ENCODE results near the gene DHX58.

The DHX58 gene

DNA sequence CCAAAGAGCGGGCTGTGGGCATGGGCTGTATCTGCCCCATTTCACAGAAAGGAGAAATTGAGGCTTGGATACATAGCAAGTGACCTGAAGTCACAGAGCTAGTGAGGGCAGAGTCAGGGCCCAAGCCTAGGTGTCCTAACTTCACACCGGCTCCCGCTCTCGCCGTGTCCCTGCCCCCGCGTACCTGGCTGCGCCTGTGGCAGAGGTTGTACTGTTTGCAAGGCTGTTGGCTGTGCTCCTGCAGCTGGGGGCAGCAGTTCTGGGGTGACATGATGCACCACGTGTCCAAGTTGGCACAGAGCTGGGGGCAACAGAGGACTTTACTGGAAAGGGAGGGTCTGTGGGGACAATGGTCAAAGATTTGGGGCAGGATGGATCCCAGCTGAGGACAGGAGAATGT is 3.4 kb downstream of the DHX58 start:
- DNase-seq: no peak

DNA sequence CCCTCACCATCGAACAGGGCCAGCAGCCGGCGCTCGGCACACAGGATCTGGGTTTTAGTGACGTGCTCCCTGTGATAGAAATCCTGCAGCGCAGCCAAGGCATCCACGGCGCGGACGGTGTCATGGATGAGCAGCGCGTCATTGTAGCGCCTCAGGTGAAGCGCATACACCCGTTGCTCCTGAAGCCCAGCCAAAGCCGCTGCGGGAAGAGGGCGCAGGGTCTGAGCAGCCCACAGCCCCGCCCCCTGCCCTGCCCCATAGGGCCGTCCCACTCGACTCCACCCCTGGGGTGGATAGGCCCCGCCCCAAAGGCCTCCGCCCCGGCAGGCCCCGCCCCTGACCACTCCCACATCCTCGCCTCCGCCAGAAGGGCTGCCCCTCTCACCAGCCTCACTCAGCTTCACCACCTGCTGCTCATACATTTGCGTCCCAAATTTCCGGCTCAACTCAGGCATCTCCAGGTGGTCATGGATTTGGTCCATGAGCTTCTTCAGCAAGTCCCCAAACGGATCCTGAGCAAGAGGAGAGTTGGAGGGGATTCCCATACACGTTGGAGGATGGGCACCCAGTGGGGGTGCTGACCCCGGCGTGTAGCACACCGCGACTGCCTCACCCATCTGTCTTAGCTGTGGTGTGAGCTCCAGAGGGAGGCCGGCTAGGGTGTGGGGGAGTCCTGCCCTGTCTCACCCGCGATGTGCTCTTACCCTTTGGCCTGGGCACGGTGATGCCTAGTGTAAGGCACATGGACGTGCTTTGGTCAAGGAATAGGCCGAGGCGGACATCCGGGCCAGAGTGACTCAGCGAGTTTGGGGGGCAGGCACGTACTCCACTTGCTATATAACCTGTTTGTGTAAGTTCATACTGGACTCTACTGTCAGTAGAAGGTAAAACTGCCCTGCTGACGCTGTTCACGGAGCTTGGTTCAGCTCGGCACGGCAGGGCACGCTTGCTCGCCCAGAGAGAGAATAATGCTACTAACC is 4.6 kb downstream of the DHX58 start:
- peak; percentile 62 to 95 (median 89) for DNase-seq

DNA sequence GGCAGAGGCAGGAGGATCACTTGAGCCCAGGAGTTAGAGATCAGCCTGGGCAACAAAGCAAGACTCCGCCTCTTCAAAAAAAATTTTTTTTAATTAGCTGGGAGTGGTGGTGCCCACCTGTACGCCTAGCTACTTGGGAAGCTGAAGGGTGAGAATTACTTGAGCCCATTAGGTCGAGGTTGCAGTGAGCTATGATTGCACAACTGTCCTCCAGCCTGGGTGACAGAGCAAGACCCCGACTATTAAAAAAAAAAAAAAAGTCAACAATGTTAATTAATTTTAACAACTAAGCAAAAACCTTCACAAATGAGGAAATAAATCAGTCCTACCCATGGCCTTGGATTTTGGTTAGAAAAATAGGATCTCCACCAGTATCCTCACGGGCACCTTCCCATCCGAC is 5.4 kb downstream of the DHX58 start:
- no peak for DNase-seq

DNA sequence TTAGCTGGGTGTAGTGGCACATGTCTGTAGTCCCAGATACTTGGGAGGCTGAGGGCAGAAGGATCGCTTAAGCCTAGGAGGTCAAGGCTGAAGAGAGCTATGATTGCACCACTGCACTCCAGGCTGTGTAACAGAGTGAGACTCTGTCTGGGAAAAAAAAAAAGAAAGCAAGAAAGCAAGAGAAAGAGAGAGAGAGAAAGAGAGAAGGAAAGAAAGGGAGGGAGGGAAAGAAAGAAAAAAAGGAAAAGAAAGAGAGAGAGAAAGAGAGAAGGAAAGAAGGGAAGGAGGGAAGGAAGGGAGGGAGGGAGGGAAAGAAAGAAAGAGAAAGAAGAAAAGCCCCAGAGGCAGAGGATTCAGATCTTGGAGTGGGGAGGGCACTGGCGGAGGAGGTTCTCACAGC is 6.5 kb downstream of the DHX58 start:
- DNase-seq: no peak

DNA sequence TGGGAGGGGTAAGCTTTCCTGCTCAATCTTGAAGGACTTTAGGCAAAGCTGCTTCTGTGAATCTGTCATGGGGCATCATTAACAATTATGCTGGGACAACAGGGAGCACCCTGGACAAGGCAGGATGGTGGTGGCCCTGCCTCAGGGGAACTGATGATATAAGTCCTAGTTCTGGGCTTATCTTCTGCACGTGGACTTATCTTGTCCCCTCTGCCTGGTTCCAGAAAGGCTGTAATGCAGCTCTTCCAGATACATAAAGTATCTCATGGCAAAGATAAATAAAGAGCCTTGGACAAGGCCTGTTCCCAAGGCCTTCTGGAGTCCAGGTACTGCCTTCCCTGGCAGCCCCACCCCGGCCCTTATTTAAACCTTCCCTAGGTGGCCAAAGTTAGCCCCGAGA is 8.2 kb downstream of the DHX58 start:
- DNase-seq: no peak

DNA sequence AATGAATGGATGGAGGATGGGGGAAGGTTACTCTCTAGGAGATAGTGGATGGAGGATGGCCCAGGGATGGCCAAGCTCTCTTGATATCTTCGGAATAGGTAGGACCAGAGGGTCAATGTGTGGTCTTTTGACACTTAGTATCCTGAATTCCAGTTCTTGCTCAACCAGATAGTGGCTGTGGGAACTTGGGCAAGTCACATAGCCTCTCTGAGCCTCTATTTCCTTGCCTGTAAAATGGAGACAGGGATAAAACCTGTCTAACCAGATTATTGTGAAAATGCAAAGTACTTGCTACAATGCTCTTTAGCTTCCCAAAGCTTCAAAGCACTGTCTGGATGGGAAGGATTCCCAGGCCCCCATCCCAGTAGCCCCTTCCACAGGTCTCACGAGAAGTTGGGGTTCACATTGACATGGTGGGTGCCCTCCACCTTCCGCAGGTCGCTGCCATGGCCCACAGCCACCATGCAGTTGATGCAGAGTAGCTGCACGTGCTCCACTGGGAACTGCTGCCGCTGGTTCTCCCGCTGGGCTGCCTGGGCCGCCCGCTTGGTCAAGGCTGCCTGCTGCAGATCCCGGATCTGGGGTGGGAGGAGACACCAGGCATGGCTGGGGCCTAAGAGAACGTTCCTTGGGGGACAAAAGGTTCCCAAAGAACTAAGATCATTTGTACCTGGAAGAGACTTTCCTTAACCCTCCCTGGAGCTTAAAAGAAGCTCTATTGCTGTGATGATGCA is 9.1 kb downstream of the DHX58 start:
- DNase-seq: no peak

DNA sequence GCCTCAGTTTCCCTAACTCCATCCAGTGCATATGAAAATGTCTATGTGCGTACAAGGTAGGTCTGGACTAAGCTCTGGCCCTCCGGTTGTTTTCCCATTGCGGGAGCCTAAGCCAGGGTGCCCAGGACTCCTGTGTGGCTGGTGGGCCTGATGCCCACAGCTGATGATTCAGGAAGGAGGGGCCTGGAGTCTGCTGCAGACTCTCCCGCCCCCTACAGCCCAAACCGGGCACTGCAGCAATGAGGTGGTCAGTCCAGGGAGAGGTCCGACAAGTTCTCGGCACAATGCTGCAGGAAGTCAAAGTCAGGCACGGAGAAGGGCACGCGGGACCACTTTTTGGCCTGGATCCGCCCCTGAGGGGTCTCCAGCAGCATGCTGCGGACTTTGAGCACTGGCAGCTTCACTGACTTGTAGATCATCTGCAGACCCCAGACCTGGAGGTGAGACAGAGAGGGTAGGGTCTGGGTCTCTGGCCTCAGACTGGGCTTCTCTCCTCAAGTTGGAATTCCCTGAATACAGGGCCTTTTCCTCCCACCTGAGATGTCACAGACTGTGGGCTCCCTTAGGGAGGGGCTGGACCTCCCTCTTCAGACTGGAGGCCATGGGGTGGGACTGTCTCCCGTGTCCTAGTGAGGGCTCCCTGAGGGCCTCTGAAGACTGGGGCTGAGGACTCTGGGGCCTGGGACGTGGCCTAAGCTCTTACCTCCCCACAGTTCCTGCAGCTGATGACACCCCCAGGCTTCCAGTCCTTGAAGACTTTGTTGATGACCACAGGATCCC is 10.8 kb downstream of the DHX58 start:
- peak; percentile 18 to 52 (median 33) for DNase-seq

DNA sequence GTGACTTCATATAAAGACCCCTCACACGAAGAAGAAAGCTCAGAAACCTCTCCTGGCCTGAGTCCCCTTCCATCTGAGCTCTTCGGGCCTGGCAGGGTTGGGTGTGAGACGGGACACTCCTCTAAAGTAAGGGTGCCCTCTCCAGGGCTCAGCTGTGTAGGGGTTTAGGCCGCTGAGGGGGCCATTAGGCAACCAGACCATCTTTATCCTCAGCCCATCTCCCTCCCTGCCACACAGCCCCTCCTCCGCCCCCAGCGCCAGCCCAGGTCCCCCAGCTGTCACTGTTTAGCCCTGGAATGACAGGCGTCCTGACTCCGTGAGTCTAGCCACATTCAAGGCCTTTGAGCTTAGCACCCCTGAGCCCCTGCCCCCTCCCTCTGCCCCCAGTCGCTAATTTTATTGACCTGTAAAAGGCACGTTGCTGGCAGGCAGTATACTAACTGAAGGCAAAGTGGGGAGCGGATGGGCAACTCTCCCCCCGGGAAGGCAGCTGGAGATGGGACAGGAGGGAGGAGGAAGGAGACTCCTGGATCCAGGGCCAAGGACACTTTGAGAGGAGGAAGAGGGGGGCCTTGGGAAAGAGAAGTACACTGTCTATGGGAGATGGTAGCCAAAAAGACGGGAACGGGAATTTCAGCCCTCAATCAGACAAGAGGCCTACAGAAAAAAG is 13.6 kb downstream of the DHX58 start:
- DNase-seq: no peak

DNA sequence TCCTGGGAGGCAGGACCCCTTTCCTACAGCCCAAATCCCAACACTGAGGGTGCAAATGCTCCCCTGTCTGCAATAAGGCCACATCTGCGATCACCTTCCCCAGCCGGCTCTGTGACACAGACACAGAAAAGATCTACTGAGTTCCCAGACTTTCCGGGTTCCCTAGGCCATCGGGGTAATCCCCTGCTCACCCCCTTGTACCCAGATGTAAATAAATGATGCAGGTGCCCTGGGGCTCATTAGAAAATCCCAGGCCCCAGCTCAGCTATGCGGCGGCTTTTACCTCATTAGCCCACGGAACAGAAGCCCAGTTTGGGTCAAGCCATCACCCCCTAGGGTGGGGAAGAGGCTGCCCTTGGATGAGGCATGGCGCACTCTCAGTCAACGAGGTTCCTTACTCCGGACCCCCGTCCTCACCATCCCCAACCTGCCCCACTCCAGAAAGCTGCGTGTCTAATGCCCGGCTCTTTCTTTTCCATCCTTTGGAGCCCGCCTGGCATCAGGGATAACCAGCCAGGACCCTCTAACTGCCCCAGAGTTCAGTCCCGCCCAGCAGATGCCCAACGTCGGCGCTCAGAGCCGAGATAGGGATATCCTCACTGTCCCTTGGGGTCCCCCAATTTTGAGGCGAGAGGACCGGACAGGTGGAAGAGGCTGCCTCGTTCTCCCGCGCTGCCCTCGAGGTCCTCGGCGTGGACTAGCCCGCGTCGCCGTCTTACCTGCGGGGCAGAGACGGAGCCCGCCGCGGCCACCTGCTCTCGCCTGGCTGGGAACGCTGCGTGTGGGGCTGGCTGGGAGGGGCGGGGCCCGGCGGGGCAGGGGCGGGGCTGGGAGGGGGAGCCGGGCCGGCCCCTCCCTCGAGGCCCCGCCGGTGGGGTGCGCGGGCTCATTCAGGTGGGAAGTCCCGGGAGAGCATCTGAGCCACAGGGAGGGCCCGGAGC is 14.6 kb downstream of the DHX58 start, which contains the start of gene ZNF385C:
TSS of gene ZNF385C (minus strand) at position 783 of the 941 bp plus-strand sequence. CDS start 35,417 bp downstream, outside the sequence.
- peak in 1 of 4 experiments; percentile 50 for DNase-seq

DNA sequence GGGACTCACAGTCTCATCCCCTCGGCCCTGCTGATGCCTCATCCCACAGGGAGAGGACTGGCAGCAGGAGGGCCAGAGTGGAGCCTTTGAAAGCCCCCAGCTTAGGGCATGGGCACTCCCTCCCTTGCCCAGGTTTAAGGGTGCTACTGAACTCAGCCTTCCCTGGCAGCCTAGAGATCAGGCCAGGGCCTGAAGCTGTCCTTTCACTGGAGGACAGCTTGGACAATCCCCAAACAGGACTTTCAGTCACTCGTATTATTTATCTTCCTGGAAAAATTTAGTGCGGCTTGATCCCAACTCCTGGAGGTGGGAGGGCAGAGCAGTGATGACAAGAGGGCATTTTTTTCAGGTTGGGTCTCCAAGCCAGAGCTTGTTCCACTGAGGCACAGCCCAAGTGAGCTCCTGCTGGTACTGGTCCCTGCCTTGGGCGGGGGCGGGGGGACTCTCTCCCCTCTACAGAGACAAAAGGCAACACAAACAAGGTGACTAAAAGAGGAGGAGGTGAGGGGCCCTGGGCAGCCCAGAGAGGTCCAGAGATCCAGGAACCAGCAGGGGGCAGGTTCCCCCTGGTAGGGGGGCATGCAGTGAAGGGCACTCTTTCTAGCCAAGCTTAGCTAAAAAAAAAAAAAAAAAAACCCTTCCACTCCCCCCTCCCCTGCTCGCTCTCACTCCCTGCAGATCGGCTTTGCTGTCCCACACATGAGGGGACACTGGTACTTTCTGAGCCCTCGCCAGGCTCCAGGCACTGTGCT is 16.0 kb downstream of the DHX58 start:
- DNase-seq: no peak

DNA sequence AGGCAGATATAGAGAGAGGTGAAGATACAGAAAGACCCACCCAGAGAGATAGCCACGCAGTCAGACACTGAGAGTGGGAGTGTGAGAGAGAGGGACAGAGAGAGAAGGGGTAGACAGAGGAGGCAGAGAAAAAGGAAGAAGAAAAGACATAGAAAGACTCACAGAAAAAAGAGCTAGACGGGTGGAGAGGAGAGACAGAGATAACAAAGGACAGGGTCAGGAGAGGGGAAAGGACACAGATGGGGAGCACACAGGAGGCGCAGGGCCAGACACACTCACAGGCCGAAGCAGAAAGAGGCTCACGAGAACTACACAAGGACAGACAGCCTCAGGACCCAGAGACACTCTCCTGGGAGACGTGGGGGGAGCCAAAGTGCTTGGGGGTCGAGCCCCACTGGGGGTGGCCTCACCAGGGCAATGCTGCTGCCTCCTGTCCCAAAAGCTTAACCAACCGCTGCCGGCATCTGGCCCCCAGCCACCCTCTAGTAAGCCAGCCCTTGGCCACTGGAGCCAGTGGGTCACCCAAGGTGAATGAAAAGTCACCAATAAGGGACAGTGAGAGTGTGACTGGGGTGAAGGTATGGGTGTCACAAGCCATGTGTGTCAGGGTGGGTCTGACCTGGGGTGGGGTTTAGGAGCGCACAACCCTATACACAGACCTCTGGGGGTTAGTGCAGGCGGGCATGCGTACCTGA is 18.0 kb downstream of the DHX58 start:
- no peak for DNase-seq

DNA sequence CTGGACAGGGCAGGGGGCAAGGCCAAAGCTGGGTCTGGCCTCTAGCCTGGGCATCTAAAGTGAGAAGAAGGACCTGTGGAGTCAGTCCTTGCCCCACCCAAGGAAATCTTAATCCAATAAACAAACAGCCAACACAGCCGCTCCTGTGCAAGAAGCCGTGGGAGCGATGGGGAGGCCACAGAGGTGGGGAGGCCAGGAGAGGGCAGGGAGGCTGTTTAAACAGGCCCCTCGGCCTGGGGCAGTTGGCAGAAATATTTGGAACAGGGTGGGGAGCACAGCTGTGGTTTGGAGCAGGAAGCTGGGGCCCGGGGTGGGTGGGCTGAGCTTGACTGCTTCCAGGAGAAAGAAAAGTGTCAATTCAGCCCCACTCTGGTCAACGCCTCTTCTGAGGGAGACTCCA is 19.6 kb downstream of the DHX58 start:
- DNase-seq: no peak

DNA sequence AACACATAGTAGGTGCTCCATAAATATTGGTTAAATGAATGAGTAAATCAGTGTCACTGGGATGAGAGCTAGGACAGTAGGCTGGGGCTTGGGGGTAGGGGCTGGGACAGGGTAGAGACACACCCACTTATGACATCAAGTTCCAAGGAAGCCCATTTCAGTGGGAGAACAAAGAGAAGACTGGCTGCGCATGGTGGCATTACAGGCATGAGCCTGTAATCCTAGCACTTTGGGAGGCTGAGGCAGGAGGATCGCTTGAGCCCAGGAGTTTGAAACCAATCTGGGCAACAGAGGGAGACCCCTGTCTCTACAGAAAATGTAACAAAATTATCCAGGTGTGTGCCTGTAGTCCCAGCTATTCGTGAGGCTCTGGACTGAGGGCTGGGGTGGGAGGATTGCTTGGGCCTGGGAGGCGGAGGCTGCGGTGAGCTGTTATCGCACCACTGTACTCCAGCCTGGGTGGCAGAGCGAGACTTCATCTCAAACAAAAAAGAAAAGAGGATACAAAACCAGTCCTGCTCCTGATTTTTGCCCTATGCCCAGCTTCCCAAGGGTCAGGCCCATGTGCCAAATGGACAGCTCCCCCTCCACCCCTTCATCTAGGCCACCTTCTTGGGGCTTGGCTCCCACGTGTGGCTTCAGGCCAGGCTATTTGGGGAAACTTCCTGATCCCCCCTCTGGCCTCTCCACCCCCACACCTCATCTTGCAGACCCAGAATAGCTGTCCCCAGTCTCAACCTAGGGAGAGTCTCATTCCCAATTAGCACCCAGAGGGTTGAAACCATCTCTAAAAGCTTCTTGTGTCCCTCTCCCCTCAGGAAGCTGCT is 21.3 kb downstream of the DHX58 start:
- no peak for DNase-seq

DNA sequence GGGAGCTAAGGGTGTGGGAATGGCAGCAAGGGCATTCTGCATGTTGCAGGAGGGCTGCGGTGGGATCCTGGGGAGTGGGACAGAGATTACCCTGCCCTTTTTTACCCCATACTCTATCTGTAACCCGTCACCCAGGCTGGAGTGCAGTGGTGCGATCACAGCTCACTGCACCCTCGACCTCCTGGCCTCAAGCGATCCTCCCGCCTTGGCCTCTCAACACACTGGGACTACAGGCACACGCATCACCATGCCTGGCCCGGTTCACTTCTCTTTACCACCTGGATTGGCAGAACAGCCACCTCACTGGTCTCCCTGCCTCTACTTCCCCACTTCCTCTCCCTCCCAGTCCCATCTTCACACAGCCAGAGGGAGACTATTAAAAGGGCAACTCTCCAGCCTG is 23.8 kb downstream of the DHX58 start:
- DNase-seq: no peak

DNA sequence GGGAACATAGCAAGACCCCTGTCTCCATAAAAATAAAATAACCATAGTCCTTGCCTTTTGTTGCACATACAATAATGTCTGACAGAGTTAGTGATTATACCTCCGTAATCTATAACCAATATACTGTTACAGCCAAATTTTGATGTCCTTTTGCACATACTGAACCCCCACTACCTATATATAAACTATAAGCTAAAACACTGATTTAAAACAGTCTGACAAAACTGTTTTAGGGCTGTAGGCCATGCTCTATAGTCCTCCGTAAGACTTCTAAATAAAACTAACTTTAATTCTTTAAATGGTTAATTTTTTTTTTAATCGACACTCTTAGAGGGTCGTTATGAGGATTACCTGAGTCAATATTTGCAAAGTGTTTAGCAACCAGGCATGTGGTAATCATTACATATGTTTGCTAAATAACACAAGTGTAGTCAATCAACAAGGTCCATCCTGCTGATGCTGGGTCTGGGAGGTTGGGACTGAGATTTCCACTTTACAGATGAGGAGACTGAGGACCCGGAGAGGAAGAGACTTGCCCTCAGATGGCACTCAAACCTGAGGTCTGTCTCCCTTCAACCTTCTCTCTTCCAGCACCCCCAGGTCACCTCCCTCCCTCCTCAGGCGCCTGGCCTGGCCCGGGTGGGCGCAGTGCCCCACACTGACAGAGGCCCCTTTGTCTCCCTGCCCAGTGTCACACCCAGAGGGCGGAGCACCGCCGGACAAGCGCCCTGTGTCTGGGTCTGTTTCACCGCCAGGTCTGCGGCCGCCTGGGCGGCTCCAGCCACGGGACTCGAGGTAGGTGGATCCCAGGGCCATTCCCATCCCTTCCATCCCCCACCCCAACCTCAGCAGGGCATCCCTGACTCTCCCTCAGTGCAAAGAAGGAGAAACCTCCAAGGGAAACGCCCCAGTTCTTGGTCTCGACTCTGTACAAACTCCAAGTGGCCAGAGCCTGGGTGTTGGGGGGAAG is 24.5 kb downstream of the DHX58 start:
- DNase-seq: no peak

DNA sequence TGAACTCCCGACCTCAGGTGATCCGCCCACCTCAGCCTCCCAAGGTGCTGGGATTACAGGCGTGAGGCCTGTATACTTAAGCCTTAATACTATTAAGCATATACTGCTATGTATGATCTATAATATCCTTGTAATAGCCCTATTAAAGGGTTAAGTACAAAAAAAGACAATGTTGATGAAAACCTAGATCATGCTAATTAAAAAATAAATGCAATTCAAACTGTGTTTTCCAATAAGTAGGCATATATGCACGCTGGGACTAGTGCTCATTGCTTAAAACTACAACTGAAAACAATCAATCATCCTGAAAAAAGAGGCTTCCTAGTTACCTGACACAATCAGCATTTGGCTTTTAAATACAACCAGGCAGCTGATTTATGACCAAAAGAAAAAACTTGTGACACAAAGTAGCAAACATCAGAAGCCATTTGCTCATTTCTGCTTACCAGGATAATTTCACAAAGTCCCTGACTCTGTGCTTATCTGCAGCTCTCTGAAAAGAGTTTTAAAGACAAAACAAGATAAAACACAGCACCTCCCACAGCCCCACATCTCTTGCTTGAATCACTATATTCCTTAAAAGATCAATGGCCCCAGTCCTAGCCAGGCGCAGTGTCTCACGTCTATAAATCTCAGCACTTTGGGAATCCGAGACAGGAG is 25.3 kb downstream of the DHX58 start:
- no peak for DNase-seq

DNA sequence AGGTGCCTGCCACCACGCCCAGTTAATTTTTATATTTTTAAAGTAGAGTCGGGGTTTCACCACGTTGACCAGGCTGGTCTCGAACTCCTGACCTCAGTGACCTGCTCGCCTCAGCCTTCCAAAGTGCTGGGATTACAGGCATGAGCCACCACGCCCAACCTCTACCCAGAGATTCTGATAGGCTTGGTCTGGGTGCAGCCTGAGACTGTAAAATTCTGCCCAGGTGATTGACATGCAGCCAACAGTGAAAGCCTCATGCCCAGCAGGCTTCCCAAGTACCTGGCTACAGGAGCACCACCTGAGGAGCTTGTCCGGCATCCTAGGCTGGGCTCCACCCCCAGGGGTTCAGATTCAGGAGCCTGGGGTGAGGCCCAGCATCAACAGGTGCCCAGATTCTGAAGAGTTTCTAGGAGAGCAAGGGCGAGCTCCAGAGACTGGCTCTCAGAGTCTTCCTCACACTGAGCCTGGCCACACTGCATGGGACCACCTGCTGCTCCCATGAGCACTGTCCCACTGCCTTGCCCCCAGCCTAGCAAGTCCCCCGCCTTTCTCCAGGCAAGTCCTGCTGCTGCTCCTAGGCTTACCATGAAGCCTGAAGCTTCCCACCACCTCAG is 30.9 kb downstream of the DHX58 start:
- no peak for DNase-seq

Data from activated naive CD4-positive, alpha-beta T cell (primary cell).